Effector CD4-positive, alpha-beta T cell (primary cell): ENCODE measurements around the gene CDCA8.
"Not testable (repeated sequence)": the region's sequence is repeated elsewhere in the genome, so short reads cannot be mapped to it uniquely, and the experiment has no call there.

Source experiments
- DNase-seq: peaks from one replicate; pipeline ENCODE4 v3.0.0-alpha.2; 2020

CDCA8 gene

DNA sequence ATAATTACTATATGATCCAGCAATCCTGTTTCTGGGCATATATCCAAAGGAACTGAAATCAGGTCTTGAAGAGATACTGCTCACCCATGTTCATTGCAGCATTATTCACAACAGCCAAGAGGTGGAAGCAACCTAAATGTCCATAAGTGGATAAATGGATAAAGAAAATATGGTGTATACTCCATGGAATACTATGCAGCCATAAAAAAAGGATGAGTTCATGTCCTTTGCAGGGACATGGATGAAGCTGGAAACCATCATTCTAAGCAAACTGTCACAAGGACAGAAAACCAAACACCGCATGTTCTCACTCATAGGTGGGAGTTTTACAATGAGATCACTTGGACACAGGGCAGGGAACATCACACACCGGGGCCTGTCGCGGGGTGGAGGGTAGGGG is 46.3 kb downstream of the CDCA8 start:
- DNase-seq: not testable (repeated sequence)

DNA sequence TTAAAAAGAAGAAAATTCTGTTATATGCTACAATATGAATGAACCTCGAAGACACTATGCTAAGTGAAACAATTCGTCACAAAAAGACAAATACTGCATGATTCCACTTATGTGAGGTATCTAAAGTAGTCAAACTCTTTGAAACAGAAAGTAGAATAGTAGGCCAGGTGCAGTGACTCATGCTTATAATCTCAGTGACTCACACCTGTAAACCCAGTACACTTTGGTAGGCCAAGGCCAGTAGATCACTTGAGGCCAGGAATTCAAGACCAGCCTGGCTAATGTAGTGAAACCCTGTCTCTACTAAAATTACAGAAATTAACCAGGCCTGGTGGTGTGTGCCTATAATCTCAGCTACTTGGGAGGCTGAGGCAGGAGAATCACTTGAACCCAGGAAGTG is 46.9 kb downstream of the CDCA8 start:
- DNase-seq: no peak

DNA sequence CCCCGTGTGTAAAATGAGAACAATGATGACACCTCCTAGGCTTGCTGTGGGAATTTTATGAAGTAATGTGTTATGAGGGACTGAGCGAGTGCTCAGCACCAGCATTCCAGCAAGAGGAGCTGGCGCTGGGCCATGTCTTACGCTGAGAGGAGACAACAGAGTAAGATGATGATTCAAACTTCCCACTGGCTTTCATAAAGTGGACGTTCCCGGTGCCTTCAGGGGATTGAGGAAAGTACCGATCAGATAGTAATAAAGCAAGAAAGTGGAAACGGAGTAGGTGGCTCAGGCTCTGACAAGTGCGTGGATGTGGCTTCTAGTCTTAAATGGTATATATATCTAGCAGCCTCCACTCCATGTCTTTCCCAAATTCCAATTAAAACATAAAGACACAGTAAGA is 48.8 kb downstream of the CDCA8 start:
- no peak for DNase-seq

DNA sequence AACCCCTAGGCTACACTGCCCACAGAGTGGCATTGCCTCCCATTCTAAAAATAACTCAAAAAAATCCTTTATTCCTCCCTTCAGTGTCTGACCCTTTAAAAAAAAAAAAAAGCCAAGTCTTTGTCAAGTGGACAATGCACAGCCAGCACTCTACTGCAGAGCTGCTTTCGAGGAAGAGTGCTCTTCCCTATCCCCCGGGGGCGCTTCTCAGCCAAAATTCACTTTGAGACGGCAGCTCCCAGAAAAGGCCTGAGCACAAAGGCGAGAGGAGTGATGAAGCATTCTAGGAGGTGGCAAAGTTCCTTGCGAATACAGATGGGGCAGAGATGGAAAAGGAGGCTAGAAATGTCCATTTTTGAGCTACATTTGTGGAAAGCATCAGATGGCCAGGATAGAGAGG is 49.3 kb downstream of the CDCA8 start:
- DNase-seq: no peak

DNA sequence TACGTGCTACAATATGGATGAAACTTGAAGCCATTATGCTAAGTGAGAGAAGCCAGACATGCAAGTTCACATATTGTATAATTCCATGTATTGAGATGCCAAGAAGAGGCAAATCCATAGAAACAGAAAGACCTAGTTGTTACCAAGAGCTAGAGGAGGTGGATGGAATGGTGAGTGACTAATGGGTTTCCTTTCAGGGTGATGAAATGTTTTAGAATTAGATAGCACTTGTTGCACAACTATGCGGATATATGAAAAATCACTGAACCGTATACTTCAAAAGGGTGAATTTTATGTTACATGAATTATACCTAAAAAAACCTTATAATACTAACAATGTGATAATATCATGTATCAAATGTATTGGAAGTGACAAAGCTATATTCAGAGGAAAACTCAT is 54.5 kb downstream of the CDCA8 start:
- DNase-seq: no peak

DNA sequence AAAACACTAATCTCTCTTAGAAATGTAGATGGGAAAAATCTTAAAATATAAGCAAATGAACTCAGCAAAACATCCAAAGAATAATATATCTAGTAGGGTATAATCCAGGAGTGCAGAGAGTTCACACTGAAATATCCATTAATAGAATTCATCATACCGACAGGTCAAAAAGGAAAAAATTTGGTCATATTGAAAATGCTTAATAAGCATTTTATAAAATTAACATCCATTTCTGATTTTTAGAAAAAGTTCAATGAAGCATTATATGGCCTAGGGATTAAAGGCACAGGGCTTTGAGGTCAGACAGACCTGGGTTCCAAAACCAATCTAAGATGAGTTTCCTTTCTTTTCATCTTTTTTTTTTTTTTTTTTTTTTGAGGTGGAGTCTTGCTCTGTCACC is 56.2 kb downstream of the CDCA8 start:
- no peak for DNase-seq

DNA sequence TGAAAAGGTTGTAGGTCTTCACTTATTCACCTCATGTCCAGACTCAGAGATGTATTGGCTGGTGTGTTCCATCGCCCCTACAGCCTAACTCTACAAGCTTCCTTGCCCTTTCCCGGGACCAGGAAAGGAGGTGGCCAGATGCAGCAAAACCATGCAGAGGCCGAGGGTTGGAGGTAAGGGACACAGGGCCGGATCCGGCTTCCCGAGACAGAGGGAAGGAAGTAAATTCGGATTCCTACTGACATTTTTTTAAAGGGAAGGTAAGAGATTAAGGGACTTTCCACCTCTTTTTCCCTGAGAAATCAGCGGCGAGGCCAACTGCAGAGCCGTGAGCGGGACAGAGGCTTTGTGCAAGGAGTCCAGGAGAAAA is 59.9 kb downstream of the CDCA8 start:
- DNase-seq: no peak

DNA sequence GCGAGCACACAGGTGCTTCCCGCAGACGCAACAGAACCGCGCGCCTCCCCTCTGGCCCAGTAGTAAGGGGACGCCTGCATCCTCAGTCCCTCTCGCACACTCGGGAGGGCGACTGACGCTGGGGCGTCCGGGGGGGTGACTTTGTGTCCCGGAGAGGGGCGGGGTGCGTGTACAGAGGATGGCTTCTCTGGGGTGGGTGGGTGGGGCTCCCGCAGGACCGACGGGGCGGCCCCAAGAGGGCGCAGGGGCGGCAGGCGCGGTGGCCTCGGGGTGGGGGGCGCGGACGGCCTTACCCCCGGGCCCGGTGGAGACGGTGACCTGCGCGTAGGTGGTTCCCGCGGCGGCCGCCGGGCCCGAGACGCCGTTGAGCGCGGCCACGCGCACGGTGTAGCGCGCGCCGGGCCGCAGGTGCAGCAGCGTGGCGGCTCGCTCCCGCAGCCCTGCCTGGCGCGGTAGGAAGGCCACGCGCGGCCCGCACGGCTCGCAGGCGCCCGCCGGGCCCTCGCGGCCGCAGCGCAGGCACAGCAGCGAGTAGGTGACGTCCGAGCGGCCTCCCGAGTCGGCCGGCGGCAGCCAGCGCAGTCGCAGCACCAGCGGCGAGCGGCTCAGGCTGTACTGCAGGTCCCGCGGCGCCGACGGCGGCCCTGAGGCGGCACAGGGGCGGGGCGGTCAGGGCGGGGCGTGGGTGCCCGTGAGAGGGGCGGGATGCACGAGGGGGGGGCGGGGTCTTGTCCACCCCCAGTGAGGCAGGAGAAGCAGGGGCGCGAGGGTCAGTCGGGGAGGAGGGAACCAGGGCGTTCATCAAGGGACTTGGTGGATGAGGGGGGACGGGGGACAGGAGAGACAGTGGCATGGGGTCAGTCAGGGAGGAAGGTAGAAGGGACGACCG is 60.5 kb downstream of the CDCA8 start:
- DNase-seq: no peak

DNA sequence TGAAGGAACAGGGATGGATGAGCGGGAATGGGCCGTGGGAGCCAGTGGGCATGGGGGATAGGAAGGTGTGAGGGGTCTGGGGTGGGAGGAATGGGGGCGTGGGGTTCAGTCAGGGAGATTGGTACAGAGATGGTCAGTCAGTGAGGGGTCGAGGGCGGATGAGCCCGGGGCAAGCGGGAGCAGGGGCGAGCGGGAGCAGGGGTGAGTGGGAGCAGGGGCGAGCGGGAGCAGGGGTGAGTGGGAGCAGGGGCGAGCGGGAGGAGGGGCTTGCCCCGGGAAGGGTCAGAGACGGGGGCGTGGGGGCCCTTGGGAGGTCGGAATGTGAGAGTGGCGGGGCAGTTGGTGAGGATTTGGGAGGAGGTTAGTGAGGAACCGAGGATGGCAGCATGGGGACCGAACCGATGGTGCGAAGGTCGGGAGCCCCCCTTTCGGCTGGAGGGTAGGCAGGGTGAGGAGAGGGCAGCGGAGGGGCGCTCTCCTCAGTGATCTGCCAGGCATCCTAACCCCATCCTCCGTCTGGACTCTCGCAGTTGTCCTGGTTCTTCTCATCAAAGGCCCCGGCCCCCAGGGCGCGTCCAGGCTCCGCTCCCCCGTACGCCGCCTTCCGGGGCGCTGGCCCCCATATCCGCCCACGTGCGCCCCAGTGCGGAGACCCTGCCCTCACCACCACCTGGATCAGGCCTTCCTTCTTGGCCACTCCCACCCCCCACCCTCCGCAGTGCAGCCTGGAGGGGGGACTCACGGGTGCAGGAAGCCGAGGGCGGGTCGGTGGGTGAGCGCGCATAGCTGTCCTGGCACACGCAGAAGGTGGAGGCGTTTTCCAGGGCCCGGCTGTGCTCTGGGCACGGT is 61.4 kb downstream of the CDCA8 start:
- no peak for DNase-seq

DNA sequence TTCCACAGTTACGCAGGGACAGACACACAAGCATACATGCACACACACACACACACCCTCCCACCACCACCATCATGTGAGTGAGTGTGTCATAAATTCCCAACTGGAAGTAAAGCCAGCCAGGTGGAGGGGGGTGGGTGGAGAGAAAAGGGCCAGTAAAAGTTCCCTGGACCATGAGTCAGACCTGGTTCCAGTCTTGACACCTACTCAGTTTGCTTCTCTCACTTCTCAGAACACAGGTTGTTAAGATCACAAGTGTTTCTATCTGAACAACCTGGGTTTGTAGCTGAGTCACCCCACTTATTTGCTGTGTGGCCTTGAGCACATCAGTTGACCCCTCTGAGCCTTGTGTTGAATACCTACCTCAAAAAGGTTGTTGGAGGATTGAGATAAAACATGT is 63.0 kb downstream of the CDCA8 start:
- DNase-seq: no peak

DNA sequence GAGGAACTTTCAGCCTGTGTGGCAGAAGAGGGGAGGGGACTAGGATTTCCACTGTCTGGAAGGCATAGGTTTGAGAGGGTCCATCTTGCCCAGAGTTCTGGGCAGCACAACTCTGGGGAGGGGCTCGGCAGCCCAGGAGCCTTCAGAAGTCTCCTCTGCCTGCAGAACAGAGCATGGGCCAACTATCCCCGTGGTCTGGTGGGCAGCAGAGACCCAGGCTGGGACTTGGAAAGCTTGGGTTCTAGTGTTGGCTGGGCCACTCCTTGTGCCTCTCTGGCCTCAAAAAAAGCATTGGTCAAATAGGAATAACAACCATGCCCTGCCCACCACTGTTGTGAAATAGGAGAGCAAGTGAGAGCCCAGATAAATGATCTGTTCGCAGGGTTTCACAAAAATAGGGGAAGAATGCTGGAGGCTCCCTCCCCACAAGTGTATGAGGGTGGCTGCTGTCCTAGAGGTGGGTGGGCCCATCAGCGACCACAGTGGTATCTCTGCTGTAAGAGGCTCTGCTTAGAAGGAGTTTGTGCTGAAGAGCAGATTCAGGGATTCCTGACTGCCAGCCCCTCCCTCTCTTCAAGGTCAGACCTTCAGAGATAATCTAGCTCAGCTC is 63.7 kb downstream of the CDCA8 start:
- no peak for DNase-seq
